ENCODE data around the gene DGKI.

The DGKI gene

GRCh38 chr7:137642472-137642871 lies 204.3 kb downstream of the DGKI start:
- peak; percentile 71 for DNase-seq

- no peak for DNase-seq
These were observed 204.7 kb downstream of the DGKI start for GRCh38 chr7:137642031-137642430.

- peak; percentile 27 for DNase-seq
These were observed 210.4 kb downstream of the DGKI start for GRCh38 chr7:137636376-137636775.

- no peak for DNase-seq
These were observed 210.9 kb downstream of the DGKI start for GRCh38 chr7:137635874-137636273.

GRCh38 chr7:137635132-137635531 lies 211.6 kb downstream of the DGKI start:
- DNase-seq, result no peak

- DNase-seq, result no peak
These were observed 212.4 kb downstream of the DGKI start for GRCh38 chr7:137634356-137634755.

GRCh38 chr7:137633133-137633532 lies 213.6 kb downstream of the DGKI start:
- no peak for DNase-seq

- no peak for DNase-seq
These were observed 218.6 kb downstream of the DGKI start for GRCh38 chr7:137628216-137628615.

- DNase-seq, result peak; percentile 57
These were observed 220.2 kb downstream of the DGKI start for GRCh38 chr7:137626469-137627067.

GRCh38 chr7:137625197-137625596 lies 221.6 kb downstream of the DGKI start:
- DNase-seq, result peak; percentile 36

- no peak for DNase-seq
These were observed 227.6 kb downstream of the DGKI start for GRCh38 chr7:137619181-137619580.

- no peak for DNase-seq
These were observed 228.0 kb downstream of the DGKI start for GRCh38 chr7:137618748-137619147.

GRCh38 chr7:137613006-137613525 lies 233.7 kb downstream of the DGKI start:
- no peak for DNase-seq

GRCh38 chr7:137611606-137612005 lies 235.2 kb downstream of the DGKI start:
- DNase-seq, result peak; percentile 5

GRCh38 chr7:137609500-137609899 lies 237.3 kb downstream of the DGKI start:
- DNase-seq, result peak; percentile 8

- DNase-seq, result peak; percentile 63
These were observed 240.6 kb downstream of the DGKI start for GRCh38 chr7:137606061-137606674.

GRCh38 chr7:137603043-137603442 lies 243.7 kb downstream of the DGKI start:
- no peak for DNase-seq

GRCh38 chr7:137601642-137602041 lies 245.1 kb downstream of the DGKI start:
- DNase-seq, result no peak

GRCh38 chr7:137597856-137598255 lies 248.9 kb downstream of the DGKI start:
- no peak for DNase-seq

GRCh38 chr7:137593115-137593711 lies 253.6 kb downstream of the DGKI start:
- DNase-seq, result no peak

- peak; percentile 78 for DNase-seq
These were observed 254.4 kb downstream of the DGKI start for GRCh38 chr7:137592232-137592896.

GRCh38 chr7:137591421-137591837 lies 255.3 kb downstream of the DGKI start:
- DNase-seq, result peak; percentile 72

GRCh38 chr7:137590756-137591305 lies 255.9 kb downstream of the DGKI start:
- DNase-seq, result no peak
